Measurements from ENCODE around the gene HSD17B2.
A peak's percentile ranks its signal among the peaks of the same experiment; 100 is the strongest.

Gene HSD17B2

DNA sequence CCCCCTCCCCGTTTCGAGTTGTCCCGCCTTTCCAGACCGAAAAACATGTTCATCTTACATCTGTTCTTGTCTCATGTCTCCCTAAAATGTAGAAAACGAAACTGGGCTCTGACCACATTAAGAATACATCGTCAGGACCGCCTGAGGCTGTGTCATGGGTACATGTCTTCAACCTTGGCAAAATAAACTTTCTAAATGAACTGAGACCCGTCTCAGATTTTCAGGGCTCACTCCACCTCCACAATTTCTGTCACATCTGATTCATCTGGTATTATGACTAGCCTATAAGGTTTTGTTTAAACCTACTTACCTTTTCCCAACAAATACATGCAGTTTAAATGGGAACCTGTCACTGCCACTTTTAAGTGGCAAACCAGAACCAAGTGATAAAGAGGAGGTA lies 24.4 kb upstream of the HSD17B2 start:
- H3K9me3 ChIP-seq (ENCODE audit: severe bottlenecking): no peaks in the 10 kb centered on the region
- peaks cover 7% of the 10 kb centered on the region for H3K4me1 ChIP-seq (ENCODE audit: insufficient read depth, poor library complexity, severe bottlenecking)
- ATAC-seq (ENCODE audit: low read depth): no peak
- H3K4me3 ChIP-seq (ENCODE audit: severe bottlenecking): peak overlapping the region; percentile 65
- no peak overlapping the region for H3K27ac ChIP-seq (ENCODE audit: poor library complexity, severe bottlenecking)
- DNase-seq (ENCODE audit: low spot score): no peak
- TF ChIP-seq CTCF (IDR thresholded peaks at IDR 0.05; ENCODE audit: poor library complexity, severe bottlenecking): no peak
- H3K27me3 ChIP-seq (ENCODE audit: insufficient read depth, poor library complexity, severe bottlenecking): no peaks in the 10 kb centered on the region
- peaks cover 22% of the 10 kb centered on the region for H3K36me3 ChIP-seq (ENCODE audit: low read depth)

DNA sequence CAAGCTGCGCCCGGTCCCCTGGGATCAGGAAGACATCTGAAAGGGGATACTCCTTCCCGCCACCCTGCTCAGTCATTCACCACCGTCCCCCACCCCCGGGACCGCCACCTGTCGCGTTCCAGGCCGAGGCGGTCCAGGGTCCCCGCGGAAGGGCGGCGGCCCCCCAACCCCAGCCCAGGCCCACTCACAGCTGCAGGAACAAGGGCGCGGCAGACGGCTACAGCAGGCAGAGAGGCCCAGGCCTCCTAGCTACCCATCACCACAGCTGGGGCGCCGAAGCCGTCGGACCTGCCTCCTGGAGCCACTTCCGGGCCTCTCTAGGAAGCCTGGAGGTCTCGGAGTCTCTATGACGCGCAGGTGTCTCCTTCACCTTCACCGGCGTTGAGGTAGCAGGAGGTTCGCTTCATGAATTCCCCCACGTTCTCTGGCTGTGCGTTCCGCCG lies 23.8 kb upstream of the HSD17B2 start, which contains the start of gene SDR42E1:
Gene SDR42E1, minus strand, starts transcription at position 272 of the 443 bp plus-strand sequence. CDS start 10,612 bp downstream, outside the sequence.
- H3K27ac ChIP-seq (ENCODE audit: poor library complexity, severe bottlenecking): no peak within 1 kb of the TSS
- no peak for TF ChIP-seq CTCF (IDR thresholded peaks at IDR 0.05; ENCODE audit: poor library complexity, severe bottlenecking)
- H3K27me3 ChIP-seq (ENCODE audit: insufficient read depth, poor library complexity, severe bottlenecking): no peaks in the 10 kb centered on the region
- no peaks in the 10 kb centered on the region for H3K9me3 ChIP-seq (ENCODE audit: severe bottlenecking)
- ATAC-seq (ENCODE audit: low read depth) (peak; percentile 99), DNase-seq (ENCODE audit: low spot score) (peak; percentile 85)
- H3K36me3 ChIP-seq (ENCODE audit: low read depth): peaks cover 16% of the 10 kb centered on the region
- H3K4me1 ChIP-seq (ENCODE audit: insufficient read depth, poor library complexity, severe bottlenecking): peaks cover 7% of the 10 kb centered on the region
- H3K4me3 ChIP-seq (ENCODE audit: severe bottlenecking): peak within 1 kb of the TSS; percentile 65

GRCh38 chr16:82013139-82013538 lies 21.9 kb upstream of the HSD17B2 start:
- H3K4me3 ChIP-seq (ENCODE audit: severe bottlenecking): no peak overlapping the region
- H3K36me3 ChIP-seq (ENCODE audit: low read depth): peaks cover 11% of the 10 kb centered on the region; the same call in 1 of the 2 replicates
- no peaks in the 10 kb centered on the region for H3K27me3 ChIP-seq (ENCODE audit: insufficient read depth, poor library complexity, severe bottlenecking)
- DNase-seq (ENCODE audit: low spot score) (no peak), ATAC-seq (ENCODE audit: low read depth) (no peak)
- no peaks in the 10 kb centered on the region for H3K9me3 ChIP-seq (ENCODE audit: severe bottlenecking)
- peaks cover 7% of the 10 kb centered on the region for H3K4me1 ChIP-seq (ENCODE audit: insufficient read depth, poor library complexity, severe bottlenecking)
- no peak for TF ChIP-seq CTCF (IDR thresholded peaks at IDR 0.05; ENCODE audit: poor library complexity, severe bottlenecking)
- no peak overlapping the region for H3K27ac ChIP-seq (ENCODE audit: poor library complexity, severe bottlenecking)

DNA sequence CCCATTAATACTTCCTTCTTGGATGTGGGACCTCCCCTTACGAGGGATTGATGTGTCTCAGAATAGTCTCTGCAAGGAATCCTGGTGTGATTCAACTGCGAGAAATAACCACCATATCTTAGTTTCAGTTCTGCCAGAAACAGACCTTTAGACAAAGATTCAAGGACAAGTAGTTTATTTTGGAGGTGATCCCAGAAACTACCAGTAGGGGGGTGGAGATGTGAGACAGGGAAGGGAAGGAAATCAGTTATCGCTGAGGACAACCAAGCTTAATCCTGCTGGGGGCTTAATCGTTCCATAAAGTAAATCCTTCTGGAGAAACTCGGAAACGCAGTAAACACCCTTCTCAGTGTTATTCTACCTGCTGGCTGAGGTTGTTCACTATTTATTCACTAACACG lies 18.8 kb upstream of the HSD17B2 start:
- Histone ChIP-seq H3K27me3 (ENCODE audit: insufficient read depth, poor library complexity, severe bottlenecking) (no peaks in the 10 kb centered on the region), H3K36me3 (ENCODE audit: low read depth) (no peaks in the 10 kb centered on the region), H3K27ac (ENCODE audit: poor library complexity, severe bottlenecking) (no peak overlapping the region), H3K9me3 (ENCODE audit: severe bottlenecking) (no peaks in the 10 kb centered on the region), H3K4me1 (ENCODE audit: insufficient read depth, poor library complexity, severe bottlenecking) (no peaks in the 10 kb centered on the region), H3K4me3 (ENCODE audit: severe bottlenecking) (peak overlapping the region; percentile 2)
- ATAC-seq (ENCODE audit: low read depth) (peak; percentile 46; the same call in 2 of the 3 replicates), DNase-seq (ENCODE audit: low spot score) (no peak)
- TF ChIP-seq CTCF (IDR thresholded peaks at IDR 0.05; ENCODE audit: poor library complexity, severe bottlenecking): peak; percentile 52

DNA sequence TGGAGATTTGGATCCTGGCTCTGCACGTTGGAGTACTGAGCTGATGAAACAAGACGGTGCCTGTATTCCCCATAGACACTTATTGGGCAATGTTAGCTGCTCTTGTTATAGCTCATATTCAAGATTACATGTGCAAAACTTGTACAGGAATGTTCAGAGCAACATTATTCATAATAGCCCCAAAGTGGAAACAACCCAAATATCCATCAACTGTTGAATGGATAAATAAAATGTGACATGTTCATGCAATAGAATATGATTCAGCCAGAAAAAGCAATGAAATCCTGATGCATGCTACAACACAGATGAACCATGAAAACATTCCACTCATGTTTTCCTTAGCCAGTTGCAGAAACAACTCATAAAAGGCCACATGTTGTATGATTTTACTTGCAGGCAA lies 18.1 kb upstream of the HSD17B2 start:
- no peaks in the 10 kb centered on the region for H3K9me3 ChIP-seq (ENCODE audit: severe bottlenecking)
- ATAC-seq (ENCODE audit: low read depth) (no peak), DNase-seq (ENCODE audit: low spot score) (no peak)
- H3K27ac ChIP-seq (ENCODE audit: poor library complexity, severe bottlenecking): no peak overlapping the region
- no peaks in the 10 kb centered on the region for H3K36me3 ChIP-seq (ENCODE audit: low read depth)
- no peaks in the 10 kb centered on the region for H3K27me3 ChIP-seq (ENCODE audit: insufficient read depth, poor library complexity, severe bottlenecking)
- TF ChIP-seq CTCF (IDR thresholded peaks at IDR 0.05; ENCODE audit: poor library complexity, severe bottlenecking): no peak
- no peaks in the 10 kb centered on the region for H3K4me1 ChIP-seq (ENCODE audit: insufficient read depth, poor library complexity, severe bottlenecking)
- no peak overlapping the region for H3K4me3 ChIP-seq (ENCODE audit: severe bottlenecking)
